CD14-positive monocyte (primary cell): ENCODE data around the gene COL4A2. TPM values are rescaled to one million over a fixed set of nuclear protein-coding genes. Genes with fewer than 3 reads are reported as not detected.

Source experiments
- DNase-seq, 3 donors: peaks; one replicate each; pipeline ENCODE4 v3.0.0-alpha.2; 2011 to 2022
- H2AFZ ChIP-seq: 2 replicates; pipeline ENCODE4 v1.6.0; 2012; ENCODE audit warnings: mild to moderate bottlenecking, low read depth, low read length, inconsistent platforms; ENCODE audit not compliant: insufficient read depth, poor library complexity, severe bottlenecking
- H3K27ac ChIP-seq, 2 donors: 1 replicate in 1 of 2; 2 replicates in 1 of 2; pipeline ENCODE4 v1.5.1; 2012 to 2013; ENCODE audit warnings: low read length in 2 of 2, control low read depth in 1 of 2, inconsistent platforms in 1 of 2, low read depth in 1 of 2, mild to moderate bottlenecking in 1 of 2
- H3K27me3 ChIP-seq, 2 donors: one replicate each; pipeline versions ENCODE4 v1.6.0 to v1.6.1; 2011 to 2013; ENCODE audit warnings: low read length in 2 of 2; ENCODE audit not compliant: control insufficient read depth in 2 of 2, insufficient read depth in 2 of 2
- H3K36me3 ChIP-seq, 2 donors: replicated peaks in 1 of 2; 1 replicate in 1 of 2; 2 replicates in 1 of 2; pipeline versions ENCODE4 v1.5.1 to v1.6.1; 2012 to 2013; ENCODE audit warnings: low read length in 2 of 2, control low read depth in 1 of 2, inconsistent platforms in 1 of 2, mild to moderate bottlenecking in 1 of 2; ENCODE audit not compliant: insufficient read depth in 2 of 2, control insufficient read depth in 1 of 2
- H3K4me1 ChIP-seq, 2 donors: 1 replicate in 1 of 2; 2 replicates in 1 of 2; pipeline versions ENCODE4 v1.5.1 to v1.6.1; 2012 to 2013; ENCODE audit warnings: low read length in 2 of 2, control low read depth in 1 of 2, inconsistent platforms in 1 of 2, mild to moderate bottlenecking in 1 of 2, moderate library complexity in 1 of 2; ENCODE audit not compliant: insufficient read depth in 2 of 2, control insufficient read depth in 1 of 2
- H3K4me2 ChIP-seq: replicated peaks from 2 replicates; pipeline ENCODE3; 2012; ENCODE audit warnings: low read length, moderate library complexity, mild to moderate bottlenecking; ENCODE audit not compliant: poor library complexity, severe bottlenecking; ENCODE audit errors: extremely low read depth
- H3K4me3 ChIP-seq, 3 experiments: fragments of 200-600 bp in 1 of 3; sonication (generic) in 1 of 3; replicated peaks in 1 of 3; 1 replicate in 2 of 3; 2 replicates in 1 of 3; pipeline ENCODE4 v1.5.1; 2011 to 2013; ENCODE audit warnings: low read length in 3 of 3, mild to moderate bottlenecking in 3 of 3, control low read depth in 2 of 3, low read depth in 2 of 3, inconsistent platforms in 1 of 3, moderate library complexity in 1 of 3
- H3K79me2 ChIP-seq: 2 replicates; pipeline ENCODE4 v1.6.0; 2012; ENCODE audit warnings: mild to moderate bottlenecking, control low read depth, inconsistent platforms, low read length, moderate library complexity; ENCODE audit not compliant: insufficient read depth
- H3K9ac ChIP-seq: 2 replicates; pipeline ENCODE4 v1.6.0; 2017; ENCODE audit warnings: low read length, mild to moderate bottlenecking; ENCODE audit not compliant: insufficient read depth, poor library complexity, severe bottlenecking
- H3K9me3 ChIP-seq, 2 donors: replicated peaks in 1 of 2; 1 replicate in 1 of 2; 2 replicates in 1 of 2; pipeline versions ENCODE4 v1.5.1 to v1.6.1; 2012 to 2013; ENCODE audit warnings: low read length in 2 of 2, control low read depth in 1 of 2; ENCODE audit not compliant: control insufficient read depth in 1 of 2, insufficient read depth in 1 of 2
- H4K20me1 ChIP-seq: 2 replicates; pipeline ENCODE4 v1.6.0; 2012; ENCODE audit warnings: mild to moderate bottlenecking, low read length, control low read depth, moderate library complexity; ENCODE audit not compliant: insufficient read depth
- H3K27ac Mint-ChIP-seq, 7 donors: one replicate each; pipeline ENCODE4 v1.8.0; 2020; ENCODE audit warnings: mild to moderate bottlenecking in 7 of 7, mixed read lengths in 7 of 7, moderate library complexity in 6 of 7, inconsistent platforms in 2 of 7
- H3K27me3 Mint-ChIP-seq, 3 donors: one replicate each; pipeline ENCODE4 v1.8.0; 2021 to 2022; ENCODE audit warnings: low read depth in 3 of 3, mild to moderate bottlenecking in 3 of 3, mixed read lengths in 3 of 3, moderate library complexity in 3 of 3, inconsistent platforms in 1 of 3
- H3K36me3 Mint-ChIP-seq, 2 donors: one replicate each; pipeline ENCODE4 v1.8.0; 2020; ENCODE audit warnings: mixed read lengths in 2 of 2, inconsistent platforms in 1 of 2, mild to moderate bottlenecking in 1 of 2
- H3K4me1 Mint-ChIP-seq: one replicate; pipeline ENCODE4 v1.8.0; 2020; ENCODE audit warnings: mild to moderate bottlenecking, mixed read lengths
- H3K4me3 Mint-ChIP-seq, 2 donors: one replicate each; pipeline ENCODE4 v1.8.0; 2020; ENCODE audit warnings: mild to moderate bottlenecking in 2 of 2, mixed read lengths in 2 of 2, moderate library complexity in 1 of 2
- H3K9me3 Mint-ChIP-seq, 7 donors: one replicate each; pipeline ENCODE4 v1.8.0; 2020 to 2022; ENCODE audit warnings: mixed read lengths in 7 of 7, mild to moderate bottlenecking in 6 of 7, moderate library complexity in 6 of 7, inconsistent platforms in 2 of 7
- CTCF ChIP-seq: fragments of 200-600 bp; IDR thresholded peaks from one replicate; pipeline ENCODE4 v1.8.0; 2022; ENCODE audit warnings: antibody characterized with exemption, mild to moderate bottlenecking
- WGBS: methylation state at CpG from one replicate; pipeline ENCODE4 v1.1.5; 2013; ENCODE audit warnings: missing lambda C conversion rate; ENCODE audit not compliant: insufficient coverage; 5-methylcytosine and 5-hydroxymethylcytosine counted together
- intact Hi-C, 2 donors: fragments of 100-400 bp; cut with micrococcal nuclease; formaldehyde crosslinking; loops; one replicate each; pipeline versions ENCODE4 v1.15.0 to v1.15.1; 2023
- polyA plus RNA-seq, 3 donors: library from polyadenylated mRNA; depleted of rRNA in 1 of 3; unstranded in 2 of 3; stranded (reverse) in 1 of 3; fragments of 300-500 nt in 2 of 3; fragments of >200 nt in 1 of 3; fragmentation: Illumina TruSeq in 2 of 3; gene quantifications; 1 replicate in 2 of 3; 2 replicates in 1 of 3; pipeline ENCODE4 v1.2.3, GENCODE V29; 2012 to 2021

COL4A2 gene
- polyA plus RNA-seq, 3 donors, result not detected

DNA sequence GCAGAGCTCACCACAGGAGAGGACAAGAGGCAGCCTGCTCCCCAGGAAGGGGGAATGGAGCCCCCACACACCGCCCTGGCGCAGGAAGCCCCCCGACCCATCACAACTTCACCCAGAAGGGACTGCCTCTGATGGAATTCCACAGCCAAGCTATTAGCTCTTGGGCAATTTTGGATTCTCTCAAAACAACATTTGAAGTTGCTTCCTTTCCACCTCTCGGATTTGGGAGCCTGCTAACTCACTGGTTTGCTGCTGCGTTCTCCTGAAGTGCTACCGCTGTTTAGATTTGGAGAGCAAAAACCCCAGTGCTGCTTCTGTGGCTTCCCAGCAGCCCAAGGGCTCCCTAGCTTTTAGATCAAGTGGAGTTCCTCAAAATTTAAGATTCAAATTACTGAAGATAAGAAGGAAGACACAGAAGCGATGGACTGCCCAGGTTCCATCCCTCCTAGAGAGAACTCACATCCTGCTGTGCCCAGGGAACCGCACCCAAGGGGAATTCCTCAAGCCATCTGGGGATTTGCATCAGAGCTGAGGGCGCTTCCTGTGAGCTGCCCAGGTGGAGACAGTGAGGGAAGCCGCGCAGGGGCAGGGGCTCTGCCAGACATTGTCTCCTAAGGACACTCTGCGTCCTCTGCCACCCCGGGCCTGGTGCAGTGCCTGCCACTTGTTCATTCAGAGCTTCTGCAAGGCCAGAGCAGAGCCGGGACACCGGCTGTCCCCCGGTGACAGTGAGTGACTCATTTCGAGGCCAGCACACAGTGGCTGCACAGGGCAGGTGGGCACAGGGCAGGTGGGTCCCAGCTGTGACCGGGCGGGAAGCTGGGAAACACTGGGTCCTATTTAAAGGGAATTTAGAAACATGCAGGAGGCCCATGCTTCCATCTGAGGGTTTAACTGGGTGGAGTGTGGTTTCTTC, 45.7 kb upstream of the COL4A2 start:
- H3K4me3 Mint-ChIP-seq, result peak overlapping the region in 1 of 2 donors; percentile 13
- no peaks in the 10 kb centered on the region for H3K36me3 Mint-ChIP-seq
- H3K4me2 ChIP-seq, result no peak overlapping the region
- H3K9me3 Mint-ChIP-seq, result peaks cover 0 to 2% (median 2%) of the 10 kb centered on the region in 7 donors
- no peak overlapping the region for H3K27ac Mint-ChIP-seq
- no peaks in the 10 kb centered on the region for H4K20me1 ChIP-seq
- 92% methylated on average over 17 of the region's 19 CpGs for WGBS
- H3K9me3 ChIP-seq, result no peaks in the 10 kb centered on the region
- no peak overlapping the region for H3K27ac ChIP-seq
- no peak for DNase-seq
- peaks cover 20 to 42% (median 23%) of the 10 kb centered on the region in 3 donors for H3K27me3 Mint-ChIP-seq
- no peak overlapping the region for H2AFZ ChIP-seq
- no peaks in the 10 kb centered on the region for H3K79me2 ChIP-seq
- H3K4me1 ChIP-seq, result no peaks in the 10 kb centered on the region
- peaks cover 0 to 11% of the 10 kb centered on the region in 2 donors for H3K27me3 ChIP-seq
- no peak for TF ChIP-seq CTCF
- no peaks in the 10 kb centered on the region for H3K36me3 ChIP-seq
- no peak overlapping the region for H3K9ac ChIP-seq
- H3K4me1 Mint-ChIP-seq, result no peaks in the 10 kb centered on the region
- intact Hi-C loops, result no loop called here
- H3K4me3 ChIP-seq, result no peak overlapping the region

- Histone ChIP-seq H3K4me3 (no peak overlapping the region), H3K9ac (no peak overlapping the region), H3K36me3 (no peaks in the 10 kb centered on the region), H3K9me3 (no peaks in the 10 kb centered on the region), H3K27me3 (peaks cover 0 to 12% of the 10 kb centered on the region in 2 donors), H3K4me2 (no peak overlapping the region), H4K20me1 (no peaks in the 10 kb centered on the region), H3K79me2 (no peaks in the 10 kb centered on the region), H3K4me1 (no peaks in the 10 kb centered on the region), H2AFZ (no peak overlapping the region), H3K27ac (no peak overlapping the region)
- Mint-ChIP-seq H3K36me3 (no peaks in the 10 kb centered on the region), H3K27me3 (peaks cover 21 to 45% (median 22%) of the 10 kb centered on the region in 3 donors), H3K4me1 (no peaks in the 10 kb centered on the region), H3K27ac (no peak overlapping the region), H3K4me3 (peak overlapping the region in 1 of 2 donors; percentile 13), H3K9me3 (peaks cover 0 to 2% (median 2%) of the 10 kb centered on the region in 7 donors)
- intact Hi-C loops, result no loop called here
- DNase-seq, result no peak
- TF ChIP-seq CTCF, result no peak
- 81% methylated on average over 8 of the region's 11 CpGs for WGBS
Measured at GRCh38 chr13:110262082-110262436, 45.0 kb upstream of the COL4A2 start.
